Smooth muscle cell (in vitro differentiated cells): Measurements from ENCODE around the gene DDA1. TPM values are rescaled to one million over a fixed set of nuclear protein-coding genes. Genes with fewer than 3 reads are reported as not detected.

Experiments used
- DNase-seq: peaks from one replicate; lab custom pipeline; 2025; ENCODE audit not compliant: unreplicated experiment; lab: John Stamatoyannopoulos, UW
- H2AFZ ChIP-seq: fragments of 200-600 bp; sonication (generic); 2 replicates; pipeline ENCODE4 v1.6.0; 2016; ENCODE audit warnings: antibody characterized with exemption, low read depth, mild to moderate bottlenecking
- H3F3A ChIP-seq: fragments of 200-600 bp; sonication (generic); 2 replicates; pipeline ENCODE4 v1.6.0; 2017; ENCODE audit warnings: antibody characterized with exemption, low read depth
- H3K27ac ChIP-seq: fragments of 200-600 bp; sonication (generic); 2 replicates; pipeline ENCODE4 v1.5.1; 2016; ENCODE audit warnings: low read depth, mild to moderate bottlenecking
- H3K27me3 ChIP-seq: fragments of 200-600 bp; sonication (generic); 2 replicates; pipeline ENCODE4 v1.6.1; 2016; ENCODE audit warnings: low read depth, mild to moderate bottlenecking
- H3K36me3 ChIP-seq: fragments of 200-600 bp; sonication (generic); 2 replicates; pipeline ENCODE4 v1.5.1; 2016; ENCODE audit warnings: low read depth
- H3K4me1 ChIP-seq: fragments of 200-600 bp; sonication (generic); 2 replicates; pipeline ENCODE4 v1.5.1; 2016; ENCODE audit warnings: low read depth
- H3K4me2 ChIP-seq: fragments of 200-600 bp; sonication (generic); 2 replicates; pipeline ENCODE4 v1.6.0; 2016; ENCODE audit warnings: mild to moderate bottlenecking
- H3K4me3 ChIP-seq: fragments of 200-600 bp; sonication (generic); 2 replicates; pipeline ENCODE4 v1.5.1; 2016; ENCODE audit warnings: mild to moderate bottlenecking
- H3K79me2 ChIP-seq: fragments of 200-600 bp; sonication (generic); 2 replicates; pipeline ENCODE4 v1.6.0; 2016; ENCODE audit warnings: low read depth, mild to moderate bottlenecking
- H3K9ac ChIP-seq: fragments of 200-600 bp; sonication (generic); 2 replicates; pipeline ENCODE4 v1.6.0; 2016; ENCODE audit warnings: low read depth
- H3K9me3 ChIP-seq: fragments of 200-600 bp; sonication (generic); replicated peaks from 2 replicates; pipeline ENCODE4 v1.5.1; 2016; ENCODE audit warnings: low read depth
- H4K20me1 ChIP-seq: fragments of 200-600 bp; sonication (generic); 2 replicates; pipeline ENCODE4 v1.6.0; 2016; ENCODE audit warnings: low read depth
- CTCF ChIP-seq: fragments of 200-600 bp; sonication (generic); IDR thresholded peaks from 2 replicates; pipeline ENCODE4 v1.5.1; 2017; ENCODE audit warnings: borderline replicate concordance, mild to moderate bottlenecking, antibody characterized with exemption; ENCODE audit not compliant: insufficient read depth, poor library complexity, severe bottlenecking
- WGBS: methylation state at CpG from one replicate; pipeline ENCODE4 v1.1.7; 2016; ENCODE audit warnings: low lambda C conversion rate; 5-methylcytosine and 5-hydroxymethylcytosine counted together
- polyA plus RNA-seq: library from polyadenylated mRNA; unstranded; fragments of >200 nt; fragmentation: Nextera tagmentation; extraction: Ambion mirVana; gene quantifications from 2 replicates; pipeline ENCODE4 v1.2.1, GENCODE V29; 2016
- total RNA-seq: library from RNA; depleted of rRNA; stranded (reverse); fragments of >200 nt; gene quantifications from 2 replicates; pipeline ENCODE4 v1.2.3, GENCODE V29; 2014

DDA1 gene
- total and polyA plus RNA-seq, 2 experiments from 2014 or later = 26.5 to 51.8 TPM

GRCh38 chr19:17334414-17335409, 25.3 kb downstream of the DDA1 start, which contains the start of gene ANO8:
ANO8 (minus strand) TSS chr19:17334855; CDS start chr19:17334670, 185 bp downstream.
- H3K4me1 ChIP-seq = peaks cover 6% of the 10 kb centered on the region
- no peaks in the 10 kb centered on the region for H3K79me2 ChIP-seq
- H4K20me1 ChIP-seq = peaks cover 6% of the 10 kb centered on the region
- peak within 1 kb of the TSS; percentile 84 for H3K4me3 ChIP-seq
- H3K9ac ChIP-seq = peak within 1 kb of the TSS; percentile 51
- peak within 1 kb of the TSS; percentile 92 for H3K4me2 ChIP-seq
- no peaks in the 10 kb centered on the region for H3K36me3 ChIP-seq
- H3F3A ChIP-seq = no peaks in the 10 kb centered on the region
- H3K27ac ChIP-seq = peak within 1 kb of the TSS; percentile 60
- TF ChIP-seq CTCF = no peak
- DNase-seq = peak; percentile 81
- H2AFZ ChIP-seq = peak within 1 kb of the TSS; percentile 68
- peaks cover 11% of the 10 kb centered on the region for H3K27me3 ChIP-seq
- 5% methylated on average over 74 of the region's 86 CpGs for WGBS
- H3K9me3 ChIP-seq = no peaks in the 10 kb centered on the region

GRCh38 chr19:17335575-17335974, 26.2 kb downstream of the DDA1 start:
- peaks cover 6% of the 10 kb centered on the region for H3K4me1 ChIP-seq
- H3K9ac ChIP-seq = no peak overlapping the region
- no peak for TF ChIP-seq CTCF
- H3K4me2 ChIP-seq = peak overlapping the region; percentile 92
- no peak for DNase-seq
- H3K79me2 ChIP-seq = no peaks in the 10 kb centered on the region
- WGBS = 80% methylated on average over 10 of the region's 10 CpGs
- H3K4me3 ChIP-seq = no peak overlapping the region
- H3K27me3 ChIP-seq = peaks cover 2% of the 10 kb centered on the region
- no peak overlapping the region for H2AFZ ChIP-seq
- no peaks in the 10 kb centered on the region for H3K9me3 ChIP-seq
- H3K27ac ChIP-seq = peak overlapping the region; percentile 60
- H3K36me3 ChIP-seq = no peaks in the 10 kb centered on the region
- H3F3A ChIP-seq = no peaks in the 10 kb centered on the region
- H4K20me1 ChIP-seq = no peaks in the 10 kb centered on the region

- Histone ChIP-seq H3K9ac (peak within 1 kb of the TSS; percentile 35), H3K9me3 (no peaks in the 10 kb centered on the region), H3K27me3 (no peaks in the 10 kb centered on the region), H3K27ac (peak within 1 kb of the TSS; percentile 60), H4K20me1 (no peaks in the 10 kb centered on the region), H3K4me1 (peaks cover 6% of the 10 kb centered on the region), H3K36me3 (no peaks in the 10 kb centered on the region), H3K4me3 (peak within 1 kb of the TSS; percentile 84), H3K4me2 (peak within 1 kb of the TSS; percentile 92), H3K79me2 (no peaks in the 10 kb centered on the region), H3F3A (no peaks in the 10 kb centered on the region), H2AFZ (peak within 1 kb of the TSS; percentile 57)
- TF ChIP-seq CTCF = no peak
- WGBS = 1% methylated on average over 41 of the region's 41 CpGs
- DNase-seq = peak; percentile 72
Observed at GRCh38 chr19:17336872-17337674, 27.7 kb downstream of the DDA1 start, which contains the start of gene GTPBP3. GTPBP3 (plus strand) TSS chr19:17337553; CDS start chr19:17337612, 59 bp downstream.
